GM13977 (cell line): Measurements from ENCODE around the gene GMDS.
A peak's percentile ranks its signal among the peaks of the same experiment; 100 is the strongest.

Experiments
- DNase-seq: peaks from one replicate; pipeline ENCODE4 v3.0.0; 2012; ENCODE audit warnings: low spot score
- in situ Hi-C: fragments of 300-500 bp; cut with MboI; formaldehyde crosslinking; loops from one replicate; pipeline ENCODE4 v1.12.0; 2022; ENCODE audit warnings: low sequenced_read_pairs, low pct_unique_long_range_greater_than_20kb, mixed read lengths, inconsistent platforms; ENCODE audit not compliant: unreplicated experiment
- TF ChIP-seq, protein P1 (sequence below): IDR thresholded peaks from 2 replicates; pipeline ENCODE4 v1.5.1; 2012; ENCODE audit warnings: mild to moderate bottlenecking, control low read depth; ENCODE audit not compliant: insufficient read depth; ENCODE audit errors: extremely low read depth, missing control alignments

Gene GMDS

DNA sequence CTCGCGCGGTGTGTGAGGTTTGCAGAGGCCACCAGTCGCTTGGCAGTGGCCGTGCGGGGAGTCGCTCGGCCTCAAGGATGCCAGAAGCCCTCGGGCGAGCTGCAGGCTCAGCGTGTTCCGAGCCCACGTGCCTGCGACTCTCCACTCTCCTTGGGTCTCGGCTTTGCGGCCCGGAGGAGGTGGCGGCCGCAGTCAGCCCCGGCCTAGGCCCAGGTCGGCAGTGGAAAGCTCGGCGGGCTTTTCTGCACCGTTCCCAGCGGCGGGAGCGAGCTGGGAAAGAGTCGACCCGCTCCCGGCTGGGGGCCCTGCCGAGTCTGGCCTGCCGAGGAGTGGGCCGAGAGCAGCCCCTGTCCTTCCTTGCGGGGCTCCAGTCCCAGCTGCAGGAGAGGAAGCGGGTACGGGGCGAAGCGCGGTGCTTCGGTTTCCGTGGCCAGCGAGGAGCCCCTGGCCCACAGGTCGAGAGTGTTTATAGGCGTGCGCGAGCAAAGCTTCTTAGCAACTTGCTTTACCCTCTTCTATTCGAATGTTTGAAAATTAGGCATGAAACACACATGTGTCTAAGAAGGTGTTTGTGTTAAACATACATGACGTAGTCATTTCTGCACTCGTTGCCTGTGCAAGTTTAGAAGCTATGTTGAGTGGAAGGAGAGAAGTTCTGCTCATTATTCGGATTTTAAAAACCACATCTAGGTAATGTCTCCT, 630.1 kb downstream of the GMDS start:
- in situ Hi-C loops = loop anchor here (25.0 kb wide), 1 partner anchor 497 kb away; no protein-coding TSS in a partner anchor
- TF ChIP-seq, protein P1, sequence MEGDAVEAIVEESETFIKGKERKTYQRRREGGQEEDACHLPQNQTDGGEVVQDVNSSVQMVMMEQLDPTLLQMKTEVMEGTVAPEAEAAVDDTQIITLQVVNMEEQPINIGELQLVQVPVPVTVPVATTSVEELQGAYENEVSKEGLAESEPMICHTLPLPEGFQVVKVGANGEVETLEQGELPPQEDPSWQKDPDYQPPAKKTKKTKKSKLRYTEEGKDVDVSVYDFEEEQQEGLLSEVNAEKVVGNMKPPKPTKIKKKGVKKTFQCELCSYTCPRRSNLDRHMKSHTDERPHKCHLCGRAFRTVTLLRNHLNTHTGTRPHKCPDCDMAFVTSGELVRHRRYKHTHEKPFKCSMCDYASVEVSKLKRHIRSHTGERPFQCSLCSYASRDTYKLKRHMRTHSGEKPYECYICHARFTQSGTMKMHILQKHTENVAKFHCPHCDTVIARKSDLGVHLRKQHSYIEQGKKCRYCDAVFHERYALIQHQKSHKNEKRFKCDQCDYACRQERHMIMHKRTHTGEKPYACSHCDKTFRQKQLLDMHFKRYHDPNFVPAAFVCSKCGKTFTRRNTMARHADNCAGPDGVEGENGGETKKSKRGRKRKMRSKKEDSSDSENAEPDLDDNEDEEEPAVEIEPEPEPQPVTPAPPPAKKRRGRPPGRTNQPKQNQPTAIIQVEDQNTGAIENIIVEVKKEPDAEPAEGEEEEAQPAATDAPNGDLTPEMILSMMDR = no peak
- no peak for DNase-seq

DNA sequence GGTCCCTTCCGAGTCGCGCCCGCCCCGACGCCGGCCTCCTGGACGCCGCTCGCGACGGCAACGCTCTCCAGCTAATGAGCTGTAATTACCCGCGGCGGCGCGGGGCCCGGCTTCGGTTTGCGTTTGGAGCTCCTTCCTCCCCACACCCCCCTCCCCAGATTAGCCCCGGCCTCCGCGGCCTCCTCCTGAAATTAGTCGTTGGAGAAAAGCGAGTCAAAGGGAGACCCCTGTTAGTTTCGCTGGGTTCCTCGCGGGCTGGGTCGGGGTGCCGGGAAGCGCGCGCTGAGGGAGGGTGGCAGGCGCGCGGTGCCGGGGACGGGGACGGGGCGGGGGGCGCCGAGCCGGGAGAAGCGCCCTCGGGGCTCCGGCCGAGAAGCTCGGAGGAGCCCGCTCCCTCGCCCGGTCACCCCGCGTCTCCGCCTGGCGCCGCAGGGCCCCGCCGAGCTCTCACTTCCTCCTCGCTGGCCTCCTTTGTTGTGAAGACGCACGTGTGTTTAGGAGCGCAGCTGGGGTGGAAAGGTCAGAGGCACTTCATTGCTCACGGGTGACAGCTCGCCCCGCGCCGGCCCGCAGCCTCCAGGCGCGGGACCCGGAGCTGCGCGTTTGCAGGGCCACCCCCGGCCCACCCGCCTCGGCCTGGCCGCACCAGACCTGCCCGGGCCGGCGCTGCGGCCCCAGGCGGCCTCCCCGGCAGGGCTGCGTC, 630.8 kb downstream of the GMDS start:
- TF ChIP-seq, protein P1 = no peak
- peak; percentile 84 for DNase-seq
- in situ Hi-C loops = loop anchor here (25.0 kb wide), 1 partner anchor 498 kb away; no protein-coding TSS in a partner anchor

- TF ChIP-seq, protein P1 = no peak
- DNase-seq = no peak
- in situ Hi-C loops = loop anchor here (25.0 kb wide), 1 partner anchor 498 kb away; no protein-coding TSS in a partner anchor
These were observed 631.5 kb downstream of the GMDS start for GRCh38 chr6:1613688-1614447.

DNA sequence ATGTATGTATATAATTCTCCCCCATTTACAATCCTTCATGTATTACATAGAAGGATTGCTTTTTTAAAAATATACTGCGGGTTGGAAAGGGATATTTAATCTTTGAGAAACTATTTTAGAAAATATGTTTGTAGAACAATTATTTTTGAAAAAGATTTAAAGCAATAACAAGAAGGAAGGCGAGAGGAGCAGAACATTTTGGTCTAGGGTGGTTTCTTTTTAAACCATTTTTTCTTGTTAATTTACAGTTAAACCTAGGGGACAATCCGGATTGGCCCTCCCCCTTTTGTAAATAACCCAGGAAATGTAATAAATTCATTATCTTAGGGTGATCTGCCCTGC, 632.1 kb downstream of the GMDS start:
- TF ChIP-seq, protein P1 = no peak
- no peak for DNase-seq
- in situ Hi-C loops = loop anchor here (25.0 kb wide), 1 partner anchor 499 kb away; no protein-coding TSS in a partner anchor

GRCh38 chr6:1612974-1613306, 632.5 kb downstream of the GMDS start:
- TF ChIP-seq, protein P1 = no peak
- in situ Hi-C loops = loop anchor here (25.0 kb wide), 1 partner anchor 499 kb away; no protein-coding TSS in a partner anchor

DNA sequence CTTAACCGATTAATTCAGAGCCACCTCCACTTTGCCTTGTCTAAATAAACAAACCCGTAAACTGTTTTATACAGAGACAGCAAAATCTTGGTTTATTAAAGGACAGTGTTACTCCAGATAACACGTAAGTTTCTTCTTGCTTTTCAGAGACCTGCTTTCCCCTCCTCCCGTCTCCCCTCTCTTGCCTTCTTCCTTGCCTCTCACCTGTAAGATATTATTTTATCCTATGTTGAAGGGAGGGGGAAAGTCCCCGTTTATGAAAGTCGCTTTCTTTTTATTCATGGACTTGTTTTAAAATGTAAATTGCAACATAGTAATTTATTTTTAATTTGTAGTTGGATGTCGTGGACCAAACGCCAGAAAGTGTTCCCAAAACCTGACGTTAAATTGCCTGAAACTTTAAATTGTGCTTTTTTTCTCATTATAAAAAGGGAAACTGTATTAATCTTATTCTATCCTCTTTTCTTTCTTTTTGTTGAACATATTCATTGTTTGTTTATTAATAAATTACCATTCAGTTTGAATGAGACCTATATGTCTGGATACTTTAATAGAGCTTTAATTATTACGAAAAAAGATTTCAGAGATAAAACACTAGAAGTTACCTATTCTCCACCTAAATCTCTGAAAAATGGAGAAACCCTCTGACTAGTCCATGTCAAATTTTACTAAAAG, 633.0 kb downstream of the GMDS start:
- in situ Hi-C loops = loop anchor here (25.0 kb wide), 1 partner anchor 500 kb away; no protein-coding TSS in a partner anchor
- TF ChIP-seq, protein P1 = no peak
- DNase-seq = no peak

More at GRCh38 chr6:1612974-1613306, 632.5 kb downstream of the GMDS start:
- no peak for DNase-seq
